Brain microvascular endothelial cell (primary cell): ENCODE data around the gene KRTAP5-4.

Source experiments
- DNase-seq: peaks from one replicate; pipeline ENCODE4 v3.0.0-alpha.2; 2020
- H3K27ac ChIP-seq: fragments of 250-450 bp; sonication (Bioruptor Pico); 2 replicates; pipeline ENCODE4 v1.5.1; 2020; ENCODE audit warnings: mild to moderate bottlenecking, moderate library complexity
- H3K27me3 ChIP-seq: fragments of 250-450 bp; sonication (Bioruptor Pico); replicated peaks from 2 replicates; pipeline ENCODE4 v1.5.1; 2020; ENCODE audit warnings: mild to moderate bottlenecking
- H3K36me3 ChIP-seq: fragments of 250-450 bp; sonication (Bioruptor Pico); replicated peaks from 2 replicates; pipeline ENCODE4 v1.5.1; 2020; ENCODE audit warnings: mild to moderate bottlenecking
- H3K4me3 ChIP-seq: 2 replicates; pipeline ENCODE4 v1.5.1; 2011; ENCODE audit warnings: low read depth, mild to moderate bottlenecking, control low read depth, low read length, moderate library complexity
- CTCF ChIP-seq: IDR thresholded peaks from 2 replicates; pipeline ENCODE4 v1.5.1; 2011; ENCODE audit warnings: low read depth, mild to moderate bottlenecking, moderate library complexity, low read length, control low read depth, inconsistent platforms; ENCODE audit errors: missing control alignments
- in situ Hi-C: cut with HindIII; loops from 2 replicates; pipeline ENCODE4 v1.10.0; 2017; ENCODE audit warnings: low sequenced_read_pairs, low pct_ligation_motif_present

KRTAP5-4 gene

GRCh38 chr11:1659506-1659905, 37.6 kb upstream of the KRTAP5-4 start:
- Histone ChIP-seq H3K27ac (no peak overlapping the region), H3K36me3 (no peaks in the 10 kb centered on the region), H3K27me3 (peaks cover 13% of the 10 kb centered on the region), H3K4me3 (no peak overlapping the region)
- no peak for DNase-seq
- in situ Hi-C loops = no loop called here
- no peak for TF ChIP-seq CTCF

- Histone ChIP-seq H3K27ac (no peak overlapping the region), H3K36me3 (no peaks in the 10 kb centered on the region), H3K4me3 (no peak overlapping the region), H3K27me3 (peaks cover 18% of the 10 kb centered on the region)
- TF ChIP-seq CTCF = no peak
- no peak for DNase-seq
- in situ Hi-C loops = no loop called here
Measured at GRCh38 chr11:1656670-1657069, 34.7 kb upstream of the KRTAP5-4 start.

- Histone ChIP-seq H3K27me3 (peaks cover 18% of the 10 kb centered on the region), H3K4me3 (no peak overlapping the region), H3K27ac (no peak overlapping the region), H3K36me3 (no peaks in the 10 kb centered on the region)
- no peak for TF ChIP-seq CTCF
- in situ Hi-C loops = no loop called here
- no peak for DNase-seq
Measured at GRCh38 chr11:1656061-1656441, 34.1 kb upstream of the KRTAP5-4 start.

- no peak overlapping the region for H3K4me3 ChIP-seq
- H3K27ac ChIP-seq = no peak overlapping the region
- DNase-seq = no peak
- H3K36me3 ChIP-seq = no peaks in the 10 kb centered on the region
- in situ Hi-C loops = no loop called here
- TF ChIP-seq CTCF = no peak
- H3K27me3 ChIP-seq = peaks cover 18% of the 10 kb centered on the region
Measured at GRCh38 chr11:1655168-1656060, 33.5 kb upstream of the KRTAP5-4 start.

GRCh38 chr11:1654388-1655167, 32.6 kb upstream of the KRTAP5-4 start:
- Histone ChIP-seq H3K27ac (no peak overlapping the region), H3K36me3 (no peaks in the 10 kb centered on the region), H3K4me3 (no peak overlapping the region), H3K27me3 (peaks cover 18% of the 10 kb centered on the region)
- no peak for TF ChIP-seq CTCF
- DNase-seq = no peak
- in situ Hi-C loops = no loop called here
